Measurements from ENCODE around the gene DOCK11.

DNA sequence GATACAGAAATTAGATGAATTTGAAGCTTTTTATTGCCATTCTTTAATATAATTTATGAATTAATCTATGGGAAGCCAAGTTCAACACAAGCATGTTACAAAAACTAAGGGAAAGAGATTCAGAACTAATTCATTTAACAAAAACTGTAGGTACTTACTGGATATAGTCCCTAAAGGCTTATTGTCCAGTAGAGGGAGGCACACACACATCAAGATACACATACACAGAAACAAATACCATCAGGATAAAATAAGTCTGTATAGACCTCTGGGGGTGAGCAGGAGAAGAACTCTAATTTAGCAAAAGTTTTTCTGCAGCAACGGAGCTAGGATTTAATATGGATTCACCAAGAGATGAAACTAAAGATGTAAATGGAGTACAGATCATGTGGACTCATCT lies 148.8 kb downstream of the DOCK11 start:
- TF ChIP-seq, protein P1, sequence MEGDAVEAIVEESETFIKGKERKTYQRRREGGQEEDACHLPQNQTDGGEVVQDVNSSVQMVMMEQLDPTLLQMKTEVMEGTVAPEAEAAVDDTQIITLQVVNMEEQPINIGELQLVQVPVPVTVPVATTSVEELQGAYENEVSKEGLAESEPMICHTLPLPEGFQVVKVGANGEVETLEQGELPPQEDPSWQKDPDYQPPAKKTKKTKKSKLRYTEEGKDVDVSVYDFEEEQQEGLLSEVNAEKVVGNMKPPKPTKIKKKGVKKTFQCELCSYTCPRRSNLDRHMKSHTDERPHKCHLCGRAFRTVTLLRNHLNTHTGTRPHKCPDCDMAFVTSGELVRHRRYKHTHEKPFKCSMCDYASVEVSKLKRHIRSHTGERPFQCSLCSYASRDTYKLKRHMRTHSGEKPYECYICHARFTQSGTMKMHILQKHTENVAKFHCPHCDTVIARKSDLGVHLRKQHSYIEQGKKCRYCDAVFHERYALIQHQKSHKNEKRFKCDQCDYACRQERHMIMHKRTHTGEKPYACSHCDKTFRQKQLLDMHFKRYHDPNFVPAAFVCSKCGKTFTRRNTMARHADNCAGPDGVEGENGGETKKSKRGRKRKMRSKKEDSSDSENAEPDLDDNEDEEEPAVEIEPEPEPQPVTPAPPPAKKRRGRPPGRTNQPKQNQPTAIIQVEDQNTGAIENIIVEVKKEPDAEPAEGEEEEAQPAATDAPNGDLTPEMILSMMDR (tag by site-specific recombination; IDR thresholded peaks at IDR 0.05): peak; percentile 52
- TF ChIP-seq ZNF26 (tag by site-specific recombination; IDR thresholded peaks at IDR 0.05) (no peak), PRDM1 (tag by site-specific recombination; IDR thresholded peaks at IDR 0.05) (no peak)

Measured in HEK293 (cell line).